Stimulated activated CD4-positive, alpha-beta T cell treated with anti-CD3 and anti-CD28 coated beads, Interleukin-15, amount 100 ng/mL, for 48 hours (primary cell): ENCODE measurements around the gene C4orf36.

Source experiments
- DNase-seq, 2 donors: peaks; one replicate each; pipeline ENCODE4 v3.0.0-alpha.2; 2020; ENCODE audit warnings: low read depth in 2 of 2

Gene C4orf36

GRCh38 chr4:86857341-86858052, 34.7 kb downstream of the C4orf36 start:
- no peak for DNase-seq

- DNase-seq: no peak
Measured at GRCh38 chr4:86856896-86857295, 35.3 kb downstream of the C4orf36 start.

DNA sequence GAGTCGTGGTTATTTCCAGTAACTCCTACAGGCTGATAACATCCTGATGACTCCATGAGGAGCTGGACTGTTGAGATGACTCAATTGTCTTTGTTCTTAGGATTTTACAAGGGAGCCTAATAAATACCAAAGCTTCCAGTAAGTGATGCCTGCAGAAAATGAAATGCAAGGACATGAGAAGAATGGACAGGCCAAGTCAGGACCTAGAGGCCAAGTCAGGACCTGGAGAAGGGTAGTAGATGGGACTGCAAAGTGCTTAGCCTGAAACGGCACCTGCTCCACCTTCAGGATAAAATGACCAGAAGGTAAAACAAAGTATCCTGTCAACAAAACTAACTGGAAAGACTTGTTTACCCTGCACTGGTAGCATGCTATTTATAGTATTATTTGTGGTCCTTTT, 36.6 kb downstream of the C4orf36 start:
- no peak for DNase-seq

- DNase-seq: no peak
Measured at GRCh38 chr4:86853209-86853608, 39.0 kb downstream of the C4orf36 start.

DNA sequence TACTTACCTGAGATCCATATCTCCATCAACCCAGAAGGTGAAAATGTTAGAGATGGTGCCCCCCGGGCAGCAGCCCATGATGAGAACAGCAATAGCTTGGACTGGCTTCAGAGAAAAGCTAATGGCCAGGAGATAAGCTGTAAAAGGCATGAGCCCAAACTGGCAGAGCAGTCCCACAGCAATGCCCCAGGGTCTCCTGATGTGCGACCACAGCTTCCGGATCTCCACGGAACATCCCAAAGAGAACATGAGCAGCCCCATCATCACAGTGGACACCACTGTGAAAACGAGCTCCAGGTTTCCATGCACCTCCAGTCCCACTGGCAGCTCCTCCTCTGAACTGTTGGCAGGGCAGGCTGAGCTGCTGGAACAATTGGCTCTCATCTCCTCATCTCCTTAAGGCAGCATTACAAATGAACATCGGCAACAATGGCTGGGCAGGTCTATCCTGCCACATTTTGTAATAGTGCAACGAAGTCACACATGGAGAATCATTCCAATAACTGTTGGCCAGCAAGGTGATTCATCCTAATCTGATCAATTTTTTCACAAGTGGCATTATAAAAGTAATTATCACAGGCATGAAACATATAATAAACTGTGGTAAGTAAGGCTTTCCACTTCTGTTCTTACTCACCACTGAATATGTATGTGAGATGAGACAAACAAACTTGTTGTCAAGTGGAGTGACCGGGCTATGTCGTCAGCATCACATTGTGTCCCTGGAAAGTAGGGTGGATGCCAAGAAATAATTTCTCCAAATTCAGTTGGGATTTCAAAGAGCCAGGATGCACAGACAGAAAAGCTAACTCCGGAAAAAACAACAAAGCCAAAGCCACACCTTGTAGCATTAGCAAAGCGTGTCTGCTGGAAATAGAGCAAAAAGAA, 43.2 kb downstream of the C4orf36 start, which contains the start of gene SLC10A6:
Gene SLC10A6, minus strand, starts transcription at position 653 of the 888 bp plus-strand sequence. Its CDS starts 269 bp downstream, at position 384.
- DNase-seq: no peak

- no peak for DNase-seq
Measured at GRCh38 chr4:86848136-86848535, 44.1 kb downstream of the C4orf36 start.

GRCh38 chr4:86847571-86847970, 44.7 kb downstream of the C4orf36 start:
- no peak for DNase-seq

DNA sequence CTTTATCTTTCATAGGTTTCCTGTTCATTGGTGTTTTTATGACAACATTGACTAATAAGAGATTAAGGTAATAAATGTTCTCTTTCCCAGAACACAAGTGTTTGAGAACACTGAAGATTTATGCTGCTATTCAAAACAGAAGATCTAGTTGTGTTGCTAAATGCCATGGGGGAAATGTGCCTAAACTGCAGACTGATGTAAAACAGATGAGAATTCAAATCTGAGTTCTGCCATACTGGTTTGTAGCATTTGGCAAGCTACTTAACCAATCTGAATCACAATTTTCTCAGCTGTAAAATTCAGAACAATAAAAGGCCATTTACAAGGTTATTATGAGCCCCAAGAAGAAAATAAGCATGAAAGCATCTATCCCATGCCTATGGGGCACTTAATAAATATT, 45.3 kb downstream of the C4orf36 start:
- DNase-seq: no peak

DNA sequence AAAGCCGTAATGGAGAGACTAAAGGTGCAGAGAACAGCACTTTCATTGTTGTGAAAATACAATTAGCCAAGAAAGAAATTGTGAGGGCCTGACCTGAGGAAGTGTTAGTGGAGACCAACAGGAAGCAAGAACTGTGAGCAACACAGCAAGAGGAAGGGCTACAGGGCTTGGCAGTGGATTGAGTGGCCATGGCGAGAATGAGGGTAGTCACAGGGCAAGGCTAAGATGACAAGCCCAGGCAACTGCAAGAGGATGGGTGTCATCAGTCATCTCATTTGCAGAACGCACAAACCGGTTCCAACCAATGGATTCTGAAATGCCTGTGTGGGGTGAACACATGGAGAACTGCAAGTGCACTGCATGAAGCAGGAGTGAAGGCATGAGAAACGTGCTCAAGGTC, 46.6 kb downstream of the C4orf36 start:
- DNase-seq: no peak

GRCh38 chr4:86841309-86841708, 50.9 kb downstream of the C4orf36 start:
- DNase-seq: no peak

- no peak for DNase-seq
Measured at GRCh38 chr4:86840858-86841257, 51.4 kb downstream of the C4orf36 start.

- no peak for DNase-seq
Measured at GRCh38 chr4:86837691-86838503, 54.3 kb downstream of the C4orf36 start.

GRCh38 chr4:86835677-86836076, 56.5 kb downstream of the C4orf36 start:
- no peak for DNase-seq

DNA sequence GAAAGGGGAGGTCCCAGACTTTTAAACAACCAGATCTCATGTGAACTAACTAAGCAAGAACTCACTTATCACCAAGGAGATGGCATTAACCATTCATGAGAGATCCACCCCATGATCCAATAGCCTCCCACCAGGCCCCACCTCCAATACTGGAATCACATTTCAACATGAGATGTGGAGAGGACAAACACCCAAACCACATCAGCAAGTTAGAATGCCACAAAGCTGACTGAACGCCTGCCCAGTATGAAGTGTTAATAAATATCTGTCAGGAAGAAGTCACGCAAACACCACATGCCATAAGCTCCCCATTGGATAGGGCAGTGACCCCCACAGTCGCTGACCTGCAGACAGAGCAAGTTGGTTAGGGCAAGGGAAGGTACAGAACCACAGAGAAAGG, 57.3 kb downstream of the C4orf36 start:
- no peak for DNase-seq

GRCh38 chr4:86833615-86834014, 58.6 kb downstream of the C4orf36 start:
- no peak for DNase-seq

DNA sequence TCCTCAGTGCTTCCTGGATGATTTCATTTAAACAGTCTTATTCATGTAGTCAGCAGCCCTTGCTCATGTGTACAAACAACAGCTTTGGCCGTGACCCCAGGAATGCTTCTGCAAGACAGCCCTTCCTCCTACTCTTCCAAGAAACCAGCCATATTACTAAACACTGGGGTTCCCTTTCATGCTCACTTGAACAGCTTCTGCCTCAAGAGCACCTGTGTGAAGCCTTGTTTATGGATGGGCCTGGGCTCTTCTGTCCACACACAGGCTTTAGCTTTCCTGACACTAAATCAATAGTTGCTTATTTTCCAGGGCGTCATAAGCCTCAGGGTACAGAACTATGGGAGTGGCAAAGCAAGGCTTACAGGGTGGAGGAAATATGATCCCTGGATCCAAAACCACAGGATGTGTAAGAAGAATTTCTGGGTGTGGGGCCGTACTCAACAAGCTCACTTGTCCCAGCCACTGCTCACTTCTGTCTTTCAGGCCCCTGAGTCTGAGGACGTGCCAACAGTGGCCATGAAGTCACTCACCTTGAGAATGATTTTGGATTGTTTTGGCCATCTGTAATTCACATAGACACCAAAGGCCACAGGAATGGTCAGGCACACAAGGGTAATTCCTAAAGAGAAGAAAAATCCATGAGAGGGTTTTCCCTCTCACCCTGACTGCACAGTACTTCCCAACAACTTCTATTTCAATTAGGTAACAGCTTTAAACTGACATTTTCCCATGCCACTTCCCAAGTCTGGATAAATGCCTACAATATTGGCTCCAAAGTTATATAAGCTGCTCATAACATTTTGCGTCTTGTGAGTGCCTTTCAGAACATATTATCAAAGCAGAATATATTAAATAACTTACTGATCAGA, 60.7 kb downstream of the C4orf36 start:
- no peak for DNase-seq
